GM23248 (cell line): ENCODE data around the gene SHCBP1L.

Experiments
- EZH2 ChIP-seq: fragments of 200-600 bp; sonication (generic); IDR thresholded peaks from 2 replicates; pipeline ENCODE4 v1.6.1; 2018; ENCODE audit warnings: antibody characterized with exemption, mild to moderate bottlenecking; ENCODE audit not compliant: insufficient read depth, poor library complexity, severe bottlenecking
- EZH2phosphoT487 ChIP-seq: fragments of 200-600 bp; sonication (generic); IDR thresholded peaks from 2 replicates; pipeline ENCODE4 v1.6.1; 2018; ENCODE audit warnings: antibody characterized with exemption, moderate library complexity, mild to moderate bottlenecking, low read depth; ENCODE audit not compliant: insufficient read depth

- TF ChIP-seq EZH2phosphoT487: no peak
- no peak for TF ChIP-seq EZH2
Observed at GRCh38 chr1:182910143-182910542, 42.8 kb downstream of the SHCBP1L start.
